Placental pericyte (primary cell): ENCODE measurements around the gene OR1G1. TPM values are rescaled to one million over a fixed set of nuclear protein-coding genes. Genes with fewer than 3 reads are reported as not detected.

ENCODE experiments used
- total RNA-seq: library from RNA; depleted of rRNA; stranded (reverse); fragments of >200 nt; gene quantifications from 2 replicates; pipeline ENCODE4 v1.2.3, GENCODE V29; 2012

Gene OR1G1
- not detected in 2 replicates for total RNA-seq

DNA sequence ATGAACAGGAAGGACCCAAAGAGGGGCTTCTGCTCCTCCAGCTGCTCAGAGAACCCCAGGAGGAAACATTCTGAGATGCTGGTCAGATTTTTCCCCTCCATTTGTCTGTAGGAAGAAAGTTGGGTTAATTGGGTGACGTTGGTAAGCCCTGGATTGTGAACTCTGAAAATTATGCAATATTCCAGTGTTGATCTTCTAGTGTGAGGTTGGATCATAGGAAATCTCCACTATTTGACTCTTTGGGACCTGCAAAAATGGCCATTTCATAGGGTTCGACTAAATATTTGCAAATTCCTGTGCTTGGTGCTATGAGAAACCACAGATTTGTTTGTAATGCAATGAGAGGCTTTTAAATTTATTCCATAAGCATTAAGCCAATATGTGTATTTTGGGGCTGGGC is at the start of gene OR1G1:
Gene OR1G1, minus strand, starts transcription at position 101 of the 400 bp plus-strand sequence. Its CDS starts 0 bp downstream, at position 101.

DNA sequence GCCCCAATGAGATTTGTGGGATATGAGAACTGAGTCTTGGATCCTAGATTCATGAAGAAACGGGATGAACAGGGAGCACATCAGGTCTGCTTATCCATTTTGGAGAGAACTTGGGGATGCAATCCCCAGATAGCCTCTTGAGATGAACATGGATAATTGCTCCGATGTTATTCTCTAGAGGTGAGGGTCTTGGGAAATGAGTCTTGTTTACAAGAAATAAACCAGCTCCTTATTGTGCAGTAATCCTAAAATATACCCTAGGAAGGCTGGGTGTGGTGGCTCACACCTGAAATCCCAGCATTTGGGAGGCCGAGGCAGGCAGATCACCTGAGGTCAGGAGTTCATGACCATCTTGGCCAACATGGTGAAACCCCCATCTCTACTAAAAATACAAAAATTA is 23.0 kb downstream of the OR1G1 start, which contains the start of gene OR1D2:
Gene OR1D2, minus strand, starts transcription at position 101 of the 400 bp plus-strand sequence. CDS start 11,426 bp downstream, outside the sequence.

Other genes with a start within 250 kb of the OR1G1 start
- gene OR1D5, start 63.9 kb downstream of the OR1G1 start, total RNA-seq, result not detected in 2 replicates
- gene OR1D2, start 23.1 kb downstream of the OR1G1 start, total RNA-seq, result not detected in 2 replicates
- not detected in 2 replicates for gene OR1A2, start 70.0 kb upstream of the OR1G1 start, total RNA-seq
- not detected in 2 replicates for gene OR1A1, start 80.1 kb upstream of the OR1G1 start, total RNA-seq
- 0.57 and 0.88 TPM in 2 replicates for gene OR3A1, start 170.8 kb upstream of the OR1G1 start, total RNA-seq